Lower leg skin (tissue), 4 donors: Measurements from ENCODE around the gene IL15RA. TPM values are rescaled to one million over a fixed set of nuclear protein-coding genes. Genes with fewer than 3 reads are reported as not detected.

ENCODE experiments used
- DNase-seq, 2 donors: peaks; one replicate each; pipeline ENCODE4 v3.0.0-alpha.2; 2019; ENCODE audit warnings: low spot score in 2 of 2
- H3K4me3 ChIP-seq: fragments of 200-600 bp; sonication (generic); 2 replicates; pipeline ENCODE4 v1.5.1; 2017; ENCODE audit warnings: mild to moderate bottlenecking, low read depth; ENCODE audit not compliant: poor library complexity, severe bottlenecking
- CTCF ChIP-seq, 3 donors: fragments of 450-650 bp; IDR thresholded peaks; one replicate each; pipeline ENCODE4 v1.5.1; 2016; ENCODE audit warnings: antibody characterized with exemption in 3 of 3, mild to moderate bottlenecking in 3 of 3, moderate library complexity in 2 of 3
- POLR2A ChIP-seq, 2 donors: fragments of 450-650 bp; IDR thresholded peaks; one replicate each; pipeline ENCODE4 v1.6.1; 2016 to 2017; ENCODE audit warnings: antibody characterized with exemption in 2 of 2, mild to moderate bottlenecking in 1 of 2, moderate library complexity in 1 of 2
- WGBS, 2 donors: methylation state at CpG; one replicate each; pipeline ENCODE4 v1.1.5; 2018; 5-methylcytosine and 5-hydroxymethylcytosine counted together
- intact Hi-C: fragments of 100-400 bp; cut with DNase I; formaldehyde crosslinking; loops from one replicate; pipeline ENCODE4 v1.15.0; 2023; ENCODE audit warnings: low total_unique reads
- total RNA-seq, 4 donors: library from RNA; depleted of rRNA; stranded (reverse); fragments of >200 nt; gene quantifications; one replicate each; pipeline ENCODE4 v1.1.0, GENCODE V29; 2016

Gene IL15RA
- total RNA-seq, 4 donors from 2014 or later, result 9.3 to 30.8 (median 24.8) TPM

- intact Hi-C loops, result no loop called here
- 87 to 90% methylated on average over 4 of the region's 4 CpGs for WGBS, 2 donors
Observed at GRCh38 chr10:6009961-6010360, 32.6 kb upstream of the IL15RA start.

GRCh38 chr10:6009150-6009549 is 31.8 kb upstream of the IL15RA start:
- TF ChIP-seq POLR2A (IDR thresholded peaks at IDR 0.05) (no peak), CTCF (IDR thresholded peaks at IDR 0.05) (no peak)
- 20 to 28% methylated on average over 2 of the region's 2 CpGs for WGBS, 2 donors

More at GRCh38 chr10:6009961-6010360, 32.6 kb upstream of the IL15RA start:
- TF ChIP-seq CTCF (IDR thresholded peaks at IDR 0.05), result no peak
- no peak for TF ChIP-seq POLR2A (IDR thresholded peaks at IDR 0.05)
- DNase-seq, result peak in 1 of 2 donors; percentile 3
- H3K4me3 ChIP-seq, result no peak overlapping the region

GRCh38 chr10:6008497-6009142 is 31.3 kb upstream of the IL15RA start:
- no peak overlapping the region for H3K4me3 ChIP-seq
- 41 to 48% methylated on average over 5 of the region's 5 CpGs for WGBS, 2 donors
- intact Hi-C loops, result no loop called here
- no peak for TF ChIP-seq POLR2A (IDR thresholded peaks at IDR 0.05)
- TF ChIP-seq CTCF (IDR thresholded peaks at IDR 0.05), result no peak
- DNase-seq, result peak; percentile 13 to 45

More at GRCh38 chr10:6009150-6009549, 31.8 kb upstream of the IL15RA start:
- intact Hi-C loops, result no loop called here
- no peak overlapping the region for H3K4me3 ChIP-seq
- peak in 1 of 2 donors; percentile 16 for DNase-seq

- DNase-seq, result no peak
- TF ChIP-seq CTCF (IDR thresholded peaks at IDR 0.05) (no peak), POLR2A (IDR thresholded peaks at IDR 0.05) (no peak)
- no peak overlapping the region for H3K4me3 ChIP-seq
- WGBS, 2 donors, result 0 to 92% methylated on average over 1 of the region's 1 CpG
- intact Hi-C loops, result no loop called here
Observed at GRCh38 chr10:6006991-6007390, 29.6 kb upstream of the IL15RA start.

GRCh38 chr10:6006546-6006945 is 29.2 kb upstream of the IL15RA start:
- TF ChIP-seq POLR2A (IDR thresholded peaks at IDR 0.05) (no peak), CTCF (IDR thresholded peaks at IDR 0.05) (no peak)
- intact Hi-C loops, result no loop called here
- 89 to 91% methylated on average over 3 of the region's 3 CpGs for WGBS, 2 donors
- no peak for DNase-seq
- H3K4me3 ChIP-seq, result no peak overlapping the region
